IPS-18c (cell line): ENCODE data around the gene TCOF1.

Experiments
- H3K4me3 ChIP-seq: 2 replicates; pipeline ENCODE4 v1.7.0; 2013; ENCODE audit warnings: low read depth, mild to moderate bottlenecking, low read length, moderate library complexity; ENCODE audit not compliant: insufficient read depth
- H3K9me3 ChIP-seq: one replicate; pipeline ENCODE4 v1.6.1; 2013; ENCODE audit warnings: mild to moderate bottlenecking, low read length, moderate library complexity; ENCODE audit not compliant: control insufficient read depth, insufficient read depth

TCOF1 gene

GRCh38 chr5:150393096-150393645, 35.7 kb downstream of the TCOF1 start:
- H3K9me3 ChIP-seq = no peaks in the 10 kb centered on the region
- no peak overlapping the region; the same call in 1 of the 2 replicates for H3K4me3 ChIP-seq

- no peaks in the 10 kb centered on the region for H3K9me3 ChIP-seq
Measured at GRCh38 chr5:150394131-150394530, 36.6 kb downstream of the TCOF1 start.

GRCh38 chr5:150394912-150395687, 37.6 kb downstream of the TCOF1 start:
- Histone ChIP-seq H3K9me3 (no peaks in the 10 kb centered on the region), H3K4me3 (no peak overlapping the region)

More at GRCh38 chr5:150394131-150394530, 36.6 kb downstream of the TCOF1 start:
- no peak overlapping the region for H3K4me3 ChIP-seq

GRCh38 chr5:150395688-150395975, 38.1 kb downstream of the TCOF1 start:
- Histone ChIP-seq H3K4me3 (no peak overlapping the region), H3K9me3 (no peaks in the 10 kb centered on the region)

- no peak overlapping the region for H3K4me3 ChIP-seq
- no peaks in the 10 kb centered on the region for H3K9me3 ChIP-seq
Measured at GRCh38 chr5:150396267-150396666, 38.8 kb downstream of the TCOF1 start.

GRCh38 chr5:150397146-150397781, 39.8 kb downstream of the TCOF1 start:
- Histone ChIP-seq H3K9me3 (no peaks in the 10 kb centered on the region), H3K4me3 (no peak overlapping the region)

GRCh38 chr5:150397782-150398721, 40.6 kb downstream of the TCOF1 start:
- no peak overlapping the region for H3K4me3 ChIP-seq

GRCh38 chr5:150398722-150399523, 41.4 kb downstream of the TCOF1 start:
- Histone ChIP-seq H3K9me3 (no peaks in the 10 kb centered on the region), H3K4me3 (no peak overlapping the region)

More at GRCh38 chr5:150397782-150398721, 40.6 kb downstream of the TCOF1 start:
- no peaks in the 10 kb centered on the region for H3K9me3 ChIP-seq

- Histone ChIP-seq H3K9me3 (no peaks in the 10 kb centered on the region), H3K4me3 (no peak overlapping the region)
Measured at GRCh38 chr5:150399524-150400211, 42.2 kb downstream of the TCOF1 start.

- no peak overlapping the region for H3K4me3 ChIP-seq
- no peaks in the 10 kb centered on the region for H3K9me3 ChIP-seq
Measured at GRCh38 chr5:150400316-150401075, 43.0 kb downstream of the TCOF1 start.

- Histone ChIP-seq H3K4me3 (no peak overlapping the region), H3K9me3 (no peaks in the 10 kb centered on the region)
Measured at GRCh38 chr5:150401076-150401375, 43.5 kb downstream of the TCOF1 start.

GRCh38 chr5:150401376-150402228, 44.1 kb downstream of the TCOF1 start:
- Histone ChIP-seq H3K4me3 (no peak overlapping the region), H3K9me3 (no peaks in the 10 kb centered on the region)

GRCh38 chr5:150402229-150402773, 44.8 kb downstream of the TCOF1 start:
- H3K4me3 ChIP-seq = no peak overlapping the region
- no peaks in the 10 kb centered on the region for H3K9me3 ChIP-seq

GRCh38 chr5:150402901-150403342, 45.4 kb downstream of the TCOF1 start:
- no peaks in the 10 kb centered on the region for H3K9me3 ChIP-seq
- H3K4me3 ChIP-seq = no peak overlapping the region

GRCh38 chr5:150404121-150404520, 46.6 kb downstream of the TCOF1 start:
- Histone ChIP-seq H3K4me3 (no peak overlapping the region), H3K9me3 (no peaks in the 10 kb centered on the region)
